Measurements from ENCODE around the gene NR2F1.

NR2F1 gene

DNA sequence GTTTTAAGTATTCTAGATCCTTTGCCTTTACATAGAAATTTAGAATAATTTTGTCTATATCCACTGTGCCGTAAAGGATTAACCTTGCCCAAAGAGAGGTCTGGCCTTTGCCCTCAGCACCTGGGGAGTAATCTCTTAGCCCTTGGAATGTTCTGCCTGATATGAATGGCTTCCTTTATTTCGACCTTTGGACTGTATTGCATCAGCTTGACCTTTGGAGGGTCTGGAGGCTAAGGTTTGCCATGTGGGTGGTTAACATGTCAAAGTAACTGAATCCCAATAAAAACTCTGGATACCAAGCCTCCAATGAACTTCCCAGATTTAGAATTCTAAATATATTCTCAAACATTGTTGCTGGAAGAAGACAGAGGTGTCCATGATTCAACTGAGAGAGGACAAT is 54.7 kb downstream of the NR2F1 start:
- TF ChIP-seq, protein P1, sequence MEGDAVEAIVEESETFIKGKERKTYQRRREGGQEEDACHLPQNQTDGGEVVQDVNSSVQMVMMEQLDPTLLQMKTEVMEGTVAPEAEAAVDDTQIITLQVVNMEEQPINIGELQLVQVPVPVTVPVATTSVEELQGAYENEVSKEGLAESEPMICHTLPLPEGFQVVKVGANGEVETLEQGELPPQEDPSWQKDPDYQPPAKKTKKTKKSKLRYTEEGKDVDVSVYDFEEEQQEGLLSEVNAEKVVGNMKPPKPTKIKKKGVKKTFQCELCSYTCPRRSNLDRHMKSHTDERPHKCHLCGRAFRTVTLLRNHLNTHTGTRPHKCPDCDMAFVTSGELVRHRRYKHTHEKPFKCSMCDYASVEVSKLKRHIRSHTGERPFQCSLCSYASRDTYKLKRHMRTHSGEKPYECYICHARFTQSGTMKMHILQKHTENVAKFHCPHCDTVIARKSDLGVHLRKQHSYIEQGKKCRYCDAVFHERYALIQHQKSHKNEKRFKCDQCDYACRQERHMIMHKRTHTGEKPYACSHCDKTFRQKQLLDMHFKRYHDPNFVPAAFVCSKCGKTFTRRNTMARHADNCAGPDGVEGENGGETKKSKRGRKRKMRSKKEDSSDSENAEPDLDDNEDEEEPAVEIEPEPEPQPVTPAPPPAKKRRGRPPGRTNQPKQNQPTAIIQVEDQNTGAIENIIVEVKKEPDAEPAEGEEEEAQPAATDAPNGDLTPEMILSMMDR (IDR thresholded peaks at IDR 0.05) = no peak
- no peak for TF ChIP-seq ZFX (IDR thresholded peaks at IDR 0.05; ENCODE audit: borderline replicate concordance)
- no peak overlapping the region for H3K27ac ChIP-seq

GRCh38 chr5:93642526-93642925 is 59.5 kb downstream of the NR2F1 start:
- H3K27ac ChIP-seq = no peak overlapping the region
- TF ChIP-seq, protein P1 (IDR thresholded peaks at IDR 0.05) = no peak
- no peak for TF ChIP-seq ZFX (IDR thresholded peaks at IDR 0.05; ENCODE audit: borderline replicate concordance)

Measured in 22Rv1 (cell line).